NCI-H446 treated with DMSO at 0.1 percent for 48 hours (cell line): ENCODE measurements around the gene SDC1.

ENCODE experiments used
- DNase-seq: peaks from one replicate; lab custom pipeline; 2025; lab: John Stamatoyannopoulos, UW

Gene SDC1

GRCh38 chr2:20183373-20183772 is 41.6 kb downstream of the SDC1 start:
- no peak for DNase-seq

- DNase-seq, result peak; percentile 24
Measured at GRCh38 chr2:20182241-20182931, 42.5 kb downstream of the SDC1 start.

GRCh38 chr2:20181761-20182160 is 43.2 kb downstream of the SDC1 start:
- DNase-seq, result no peak

GRCh38 chr2:20180676-20181648 is 44.0 kb downstream of the SDC1 start:
- no peak for DNase-seq

GRCh38 chr2:20179755-20180594 is 45.0 kb downstream of the SDC1 start:
- DNase-seq, result no peak

GRCh38 chr2:20179466-20179754 is 45.5 kb downstream of the SDC1 start:
- no peak for DNase-seq

GRCh38 chr2:20178666-20179465 is 46.1 kb downstream of the SDC1 start:
- DNase-seq, result no peak

- DNase-seq, result no peak
Measured at GRCh38 chr2:20178249-20178607, 46.7 kb downstream of the SDC1 start.

GRCh38 chr2:20177556-20178248 is 47.2 kb downstream of the SDC1 start:
- DNase-seq, result no peak

GRCh38 chr2:20176760-20177159 is 48.2 kb downstream of the SDC1 start:
- no peak for DNase-seq

- DNase-seq, result no peak
Measured at GRCh38 chr2:20175931-20176330, 49.0 kb downstream of the SDC1 start.

- DNase-seq, result no peak
Measured at GRCh38 chr2:20175267-20175666, 49.7 kb downstream of the SDC1 start.

- no peak for DNase-seq
Measured at GRCh38 chr2:20174410-20174809, 50.5 kb downstream of the SDC1 start.

- DNase-seq, result no peak
Measured at GRCh38 chr2:20173496-20174402, 51.2 kb downstream of the SDC1 start.

- no peak for DNase-seq
Measured at GRCh38 chr2:20173064-20173463, 51.9 kb downstream of the SDC1 start.

- DNase-seq, result no peak
Measured at GRCh38 chr2:20172273-20173055, 52.5 kb downstream of the SDC1 start.

- DNase-seq, result no peak
Measured at GRCh38 chr2:20171445-20171977, 53.4 kb downstream of the SDC1 start.

GRCh38 chr2:20170704-20171250 is 54.2 kb downstream of the SDC1 start:
- no peak for DNase-seq
